ENCODE results near the gene WNT7A.

WNT7A gene

GRCh38 chr3:13767896-13768295 is 112.0 kb downstream of the WNT7A start:
- DNase-seq, result no peak

DNA sequence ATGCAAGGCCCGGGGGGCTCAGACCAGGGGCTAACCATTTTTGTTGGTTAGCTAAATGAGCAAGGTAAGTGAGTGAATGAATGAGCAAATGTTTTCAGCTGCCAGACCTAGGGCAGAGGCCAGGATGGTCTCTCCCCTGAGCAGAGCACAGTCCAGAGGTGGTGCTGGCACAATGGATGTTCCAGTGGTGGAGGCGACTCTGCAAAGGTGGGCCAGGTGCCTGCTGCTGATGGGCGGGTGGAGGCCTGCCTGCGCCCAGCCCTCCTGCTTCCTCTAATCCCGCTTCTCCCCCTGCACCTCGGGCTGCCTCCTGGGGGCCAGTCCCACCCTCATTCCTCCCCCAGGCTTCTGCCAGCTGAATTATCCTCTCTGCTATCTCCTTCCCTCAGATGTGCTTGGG is 112.8 kb downstream of the WNT7A start:
- DNase-seq, result no peak

Data from NCI-H1694 treated with DMSO at 0.1 percent for 48 hours (cell line).